K562 (cell line): ENCODE data around the gene IRF2BP2. TPM values are rescaled to one million over a fixed set of nuclear protein-coding genes. Genes with fewer than 3 reads are reported as not detected.

Source experiments
- ETV1 ChIP-seq: fragments of 450-650 bp; conservative IDR thresholded peaks from 2 replicates; pipeline ENCODE4 v1.6.1; 2016; ENCODE audit warnings: missing genetic modification characterization, control low read depth, low read depth, missing compliant biosample characterization
- POLR2G ChIP-seq: fragments of 200-400 bp; formaldehyde crosslinking; IDR thresholded peaks from 2 replicates; pipeline ENCODE4 v1.6.1; 2017; ENCODE audit warnings: low read depth, mild to moderate bottlenecking, antibody characterized with exemption, low read length, moderate library complexity
- SMC3 ChIP-seq: conservative IDR thresholded peaks from 2 replicates; pipeline ENCODE4 v1.6.1; 2011; ENCODE audit warnings: low read depth, low read length, improper control_type of control experiment; ENCODE audit not compliant: insufficient read depth
- ZNF175 ChIP-seq: fragments of 200-800 bp; sonication (Bioruptor generic); IDR thresholded peaks from 2 replicates; pipeline ENCODE4 v1.6.1; 2016; ENCODE audit warnings: low read depth, mild to moderate bottlenecking, missing genetic modification characterization, missing compliant biosample characterization
- ZNF76 ChIP-seq: fragments of 250-450 bp; sonication (Bioruptor Pico); IDR thresholded peaks from 2 replicates; pipeline ENCODE4 v1.4.0; 2020; ENCODE audit warnings: mild to moderate bottlenecking, moderate library complexity, borderline replicate concordance
- polyA plus RNA-seq, 8 experiments: library from polyadenylated mRNA; depleted of rRNA in 4 of 8; stranded (reverse) in 5 of 8; unstranded in 3 of 8; fragments of >200 nt; fragmentation: Nextera tagmentation in 2 of 8; fragmentation: Illumina TruSeq in 1 of 8; extraction: Ambion mirVana in 2 of 8; extraction: Trizol in 1 of 8; gene quantifications; 2 replicates each; pipeline versions ENCODE4 v1.2.1 to v1.2.3, GENCODE V29; 2011 to 2014; ENCODE audit warnings: inconsistent platforms in 1 of 8, missing spikeins in 1 of 8
- total RNA-seq, 7 experiments: library from RNA; depleted of rRNA in 6 of 7; stranded (reverse); fragments of >200 nt in 6 of 7; fragmentation: Illumina TruSeq in 2 of 7; extraction: Trizol in 2 of 7; gene quantifications; 2 replicates each; pipeline versions ENCODE4 v1.2.1 to v1.2.3, GENCODE V29; 2011 to 2021; ENCODE audit warnings: low replicate concordance in 1 of 7
- TF ChIP-seq, protein P1 (sequence below): fragments of 450-650 bp; IDR thresholded peaks from 2 replicates; pipeline ENCODE4 v1.6.1; 2017; ENCODE audit warnings: antibody characterized with exemption
- TF ChIP-seq, protein P2 (sequence below), 2 experiments: IDR thresholded peaks; 2 replicates each; pipeline ENCODE4 v1.6.1; 2011; ENCODE audit warnings: borderline replicate concordance in 1 of 2, control low read depth in 1 of 2, low read depth in 1 of 2, low read length in 1 of 2, mild to moderate bottlenecking in 1 of 2, mixed read lengths in 1 of 2, moderate library complexity in 1 of 2; ENCODE audit not compliant: insufficient read depth in 1 of 2, insufficient read length in 1 of 2, poor library complexity in 1 of 2, severe bottlenecking in 1 of 2; ENCODE audit errors: extremely low read depth in 1 of 2

Gene IRF2BP2
- total and polyA plus RNA-seq, 9 of the 15 experiments (the other 6 are each of a cell fraction or from before 2014, with no cell fraction given): 7.7 to 68.6 (median 22.1) TPM

DNA sequence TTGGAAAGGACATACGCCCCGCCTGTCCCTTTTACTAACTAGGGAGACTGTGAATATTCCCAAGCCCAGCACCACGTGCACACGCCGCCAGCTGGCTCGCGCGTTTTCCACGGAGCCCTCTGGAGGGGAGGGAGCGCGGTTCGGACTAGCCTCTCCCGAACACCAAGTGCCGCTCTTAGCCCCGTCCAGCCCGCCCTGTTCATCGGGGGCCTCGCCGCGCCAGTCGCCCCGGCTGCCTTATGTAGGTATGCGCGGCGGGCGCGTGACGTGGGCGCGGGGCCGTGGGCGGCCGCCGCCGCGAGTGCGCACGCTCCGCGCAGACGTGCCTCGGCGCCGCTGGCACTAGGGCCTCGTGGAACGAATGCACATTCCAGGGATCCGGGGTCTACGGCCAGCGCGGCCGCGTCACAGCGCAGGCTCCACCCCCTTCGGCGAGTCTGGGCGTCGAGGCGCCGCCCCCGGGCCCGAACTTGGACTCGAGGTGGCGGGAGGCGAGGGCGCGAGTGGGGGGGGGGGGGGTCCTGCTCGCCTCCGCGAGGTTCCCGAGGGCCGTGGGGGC, 767 bp upstream of the IRF2BP2 start (continued):
- TF ChIP-seq, protein P1, sequence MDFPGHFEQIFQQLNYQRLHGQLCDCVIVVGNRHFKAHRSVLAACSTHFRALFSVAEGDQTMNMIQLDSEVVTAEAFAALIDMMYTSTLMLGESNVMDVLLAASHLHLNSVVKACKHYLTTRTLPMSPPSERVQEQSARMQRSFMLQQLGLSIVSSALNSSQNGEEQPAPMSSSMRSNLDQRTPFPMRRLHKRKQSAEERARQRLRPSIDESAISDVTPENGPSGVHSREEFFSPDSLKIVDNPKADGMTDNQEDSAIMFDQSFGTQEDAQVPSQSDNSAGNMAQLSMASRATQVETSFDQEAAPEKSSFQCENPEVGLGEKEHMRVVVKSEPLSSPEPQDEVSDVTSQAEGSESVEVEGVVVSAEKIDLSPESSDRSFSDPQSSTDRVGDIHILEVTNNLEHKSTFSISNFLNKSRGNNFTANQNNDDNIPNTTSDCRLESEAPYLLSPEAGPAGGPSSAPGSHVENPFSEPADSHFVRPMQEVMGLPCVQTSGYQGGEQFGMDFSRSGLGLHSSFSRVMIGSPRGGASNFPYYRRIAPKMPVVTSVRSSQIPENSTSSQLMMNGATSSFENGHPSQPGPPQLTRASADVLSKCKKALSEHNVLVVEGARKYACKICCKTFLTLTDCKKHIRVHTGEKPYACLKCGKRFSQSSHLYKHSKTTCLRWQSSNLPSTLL: no peak
- 0 out of 2 replicates have a peak, but pooled peaks have one; percentile 8 for TF ChIP-seq SMC3
- 0 out of 2 replicates have a peak, but pooled peaks have one; percentile 23 for TF ChIP-seq ZNF76 (CRISPR knock-in tag)
- TF ChIP-seq, protein P2, sequence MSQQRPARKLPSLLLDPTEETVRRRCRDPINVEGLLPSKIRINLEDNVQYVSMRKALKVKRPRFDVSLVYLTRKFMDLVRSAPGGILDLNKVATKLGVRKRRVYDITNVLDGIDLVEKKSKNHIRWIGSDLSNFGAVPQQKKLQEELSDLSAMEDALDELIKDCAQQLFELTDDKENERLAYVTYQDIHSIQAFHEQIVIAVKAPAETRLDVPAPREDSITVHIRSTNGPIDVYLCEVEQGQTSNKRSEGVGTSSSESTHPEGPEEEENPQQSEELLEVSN (IDR thresholded peaks at IDR 0.05; ENCODE audit: borderline replicate concordance in 1 of 2, extremely low read depth in 1 of 2, insufficient read depth in 1 of 2, insufficient read length in 1 of 2, low read depth in 1 of 2, low read length in 1 of 2, poor library complexity in 1 of 2, severe bottlenecking in 1 of 2): peak; percentile 60 to 71
- peak; percentile 28 for TF ChIP-seq ZNF175 (CRISPR knock-in tag)
- TF ChIP-seq POLR2G: peak; percentile 89
- 0 out of 2 replicates have a peak, but pooled peaks have one; percentile 3 for TF ChIP-seq ETV1 (tag)
